Colonic mucosa (tissue), 4 donors: ENCODE data around the gene RPRML. TPM values are rescaled to one million over a fixed set of nuclear protein-coding genes. Genes with fewer than 3 reads are reported as not detected.

Source experiments
- DNase-seq: peaks from one replicate; pipeline ENCODE4 v3.0.0-alpha.2; 2020
- H3K27ac ChIP-seq: fragments of 200-600 bp; one replicate; pipeline ENCODE4 v1.8.0; 2021
- H3K27me3 ChIP-seq: fragments of 200-600 bp; one replicate; pipeline ENCODE4 v1.8.0; 2021
- H3K36me3 ChIP-seq: fragments of 200-600 bp; one replicate; pipeline ENCODE4 v1.8.0; 2021
- H3K4me1 ChIP-seq: fragments of 200-600 bp; one replicate; pipeline ENCODE4 v1.8.0; 2021; ENCODE audit warnings: mild to moderate bottlenecking
- H3K4me3 ChIP-seq: fragments of 200-600 bp; one replicate; pipeline ENCODE4 v1.8.0; 2021
- H3K9ac ChIP-seq, 2 donors: one replicate each; pipeline ENCODE4 v1.7.0; 2013; ENCODE audit warnings: control low read depth in 2 of 2, low read depth in 2 of 2, low read length in 2 of 2
- H3K9me3 ChIP-seq: fragments of 200-600 bp; one replicate; pipeline ENCODE4 v1.8.0; 2021
- intact Hi-C: fragments of 100-400 bp; cut with DNase I; formaldehyde crosslinking; loops from one replicate; pipeline ENCODE4 v1.14.1; 2022
- total RNA-seq, 2 donors: library from RNA; stranded (reverse); fragmentation: NEBNext Ultra II Directional in 1 of 2; extraction: Animal tissue kit (Norgen Biotek cat#: 25700) in 1 of 2; gene quantifications; one replicate each; pipeline ENCODE4 v1.2.1, GENCODE V29; 2021
- TF ChIP-seq, protein P1 (sequence below): fragments of 200-600 bp; IDR thresholded peaks from one replicate; pipeline ENCODE4 v1.8.0; 2022; ENCODE audit warnings: antibody characterized with exemption, mild to moderate bottlenecking
- donor health status: healthy.
- donor health status: DM: no; HTN: no; CAD: no.
- donor health status: DM: no; HTN: no; CAD: no.

RPRML gene
- total RNA-seq, 2 donors from 2014 or later: not detected

DNA sequence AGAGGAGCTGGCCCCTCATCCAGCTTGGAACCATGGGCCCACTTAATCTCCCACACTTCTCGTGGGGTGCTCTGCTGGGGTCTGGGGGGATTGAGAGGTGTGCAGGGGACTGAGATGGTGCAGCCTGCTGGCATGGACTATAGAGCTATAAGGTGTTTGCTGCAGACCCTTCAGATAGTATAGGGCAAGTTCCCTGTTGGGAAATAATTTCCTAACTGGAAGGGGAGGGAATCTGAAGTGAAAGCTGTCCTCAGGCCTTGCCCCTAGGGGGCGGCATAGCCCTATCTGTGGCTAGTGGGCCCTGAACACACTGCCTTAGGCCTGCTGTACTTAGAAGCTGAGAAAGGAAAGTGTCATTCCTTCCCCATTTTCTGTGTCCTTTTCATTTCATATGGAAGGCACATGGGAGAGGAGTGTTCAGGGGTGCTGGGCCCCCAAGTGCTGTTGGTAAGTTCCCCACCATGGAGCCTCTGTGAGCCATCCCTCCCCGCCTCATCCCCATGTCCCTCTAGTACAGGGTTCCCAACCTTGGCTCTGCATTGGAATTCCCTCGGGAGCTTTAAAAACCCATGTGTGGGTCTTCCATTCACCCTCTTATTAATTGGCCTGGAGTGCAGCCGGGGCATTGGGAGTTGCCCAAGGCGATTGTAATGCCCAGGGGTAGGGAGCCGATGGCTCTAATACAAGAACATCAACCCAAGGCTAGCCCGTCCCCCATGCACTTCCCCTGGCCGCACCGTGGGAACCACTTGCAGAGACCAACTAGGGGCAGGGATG, 36.4 kb downstream of the RPRML start:
- no peaks in the 10 kb centered on the region for H3K4me1 ChIP-seq
- peaks cover 9% of the 10 kb centered on the region for H3K36me3 ChIP-seq
- no peak overlapping the region for H3K27ac ChIP-seq
- no peak overlapping the region for H3K9ac ChIP-seq
- TF ChIP-seq, protein P1, sequence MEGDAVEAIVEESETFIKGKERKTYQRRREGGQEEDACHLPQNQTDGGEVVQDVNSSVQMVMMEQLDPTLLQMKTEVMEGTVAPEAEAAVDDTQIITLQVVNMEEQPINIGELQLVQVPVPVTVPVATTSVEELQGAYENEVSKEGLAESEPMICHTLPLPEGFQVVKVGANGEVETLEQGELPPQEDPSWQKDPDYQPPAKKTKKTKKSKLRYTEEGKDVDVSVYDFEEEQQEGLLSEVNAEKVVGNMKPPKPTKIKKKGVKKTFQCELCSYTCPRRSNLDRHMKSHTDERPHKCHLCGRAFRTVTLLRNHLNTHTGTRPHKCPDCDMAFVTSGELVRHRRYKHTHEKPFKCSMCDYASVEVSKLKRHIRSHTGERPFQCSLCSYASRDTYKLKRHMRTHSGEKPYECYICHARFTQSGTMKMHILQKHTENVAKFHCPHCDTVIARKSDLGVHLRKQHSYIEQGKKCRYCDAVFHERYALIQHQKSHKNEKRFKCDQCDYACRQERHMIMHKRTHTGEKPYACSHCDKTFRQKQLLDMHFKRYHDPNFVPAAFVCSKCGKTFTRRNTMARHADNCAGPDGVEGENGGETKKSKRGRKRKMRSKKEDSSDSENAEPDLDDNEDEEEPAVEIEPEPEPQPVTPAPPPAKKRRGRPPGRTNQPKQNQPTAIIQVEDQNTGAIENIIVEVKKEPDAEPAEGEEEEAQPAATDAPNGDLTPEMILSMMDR: peak; percentile 76
- intact Hi-C loops: loop anchor here (2.0 to 5.0 kb wide), 2 partner anchors 58 to 100 kb away; no protein-coding TSS in a partner anchor
- peak; percentile 71 for DNase-seq
- no peaks in the 10 kb centered on the region for H3K27me3 ChIP-seq
- H3K4me3 ChIP-seq: no peak overlapping the region
- H3K9me3 ChIP-seq: no peaks in the 10 kb centered on the region

DNA sequence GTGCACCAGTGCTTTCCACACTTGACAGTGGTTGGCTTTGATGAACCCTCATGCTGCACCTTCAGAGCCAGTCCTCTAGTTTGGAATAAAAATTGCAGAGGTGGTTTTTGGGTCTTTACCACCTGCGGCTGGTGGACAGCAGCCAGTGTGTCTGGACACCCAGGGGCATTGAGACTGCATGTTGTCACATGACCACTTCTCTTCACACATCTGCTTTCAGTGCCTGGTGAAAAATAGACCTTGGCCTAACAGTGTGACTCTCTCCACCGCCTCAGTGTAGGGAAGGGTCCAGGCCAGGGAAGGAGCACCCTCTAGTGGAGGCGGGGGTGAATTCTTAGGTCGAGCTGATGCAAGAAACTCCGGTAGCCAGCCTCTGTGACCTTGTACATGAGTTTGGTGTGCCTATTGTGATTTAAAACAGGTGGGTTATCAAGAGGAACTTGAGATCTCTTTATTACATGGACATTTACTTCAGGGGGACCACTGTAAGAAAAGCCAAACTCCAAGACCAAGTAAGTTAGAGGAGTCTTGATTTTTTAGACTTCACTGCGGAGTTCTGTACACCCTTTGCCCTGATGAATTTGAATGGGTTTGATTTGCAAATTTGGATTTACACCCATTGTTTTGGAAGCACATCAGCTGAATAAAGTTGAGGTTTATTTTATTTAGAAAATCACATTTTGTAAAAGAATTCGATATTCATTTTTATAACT, 38.2 kb downstream of the RPRML start:
- peak; percentile 74 for DNase-seq
- no peak overlapping the region for H3K27ac ChIP-seq
- TF ChIP-seq, protein P1: peak; percentile 80
- peaks cover 9% of the 10 kb centered on the region for H3K36me3 ChIP-seq
- intact Hi-C loops: loop anchor here (5.0 kb wide), 1 partner anchor 99 kb away; no protein-coding TSS in a partner anchor
- H3K9me3 ChIP-seq: no peaks in the 10 kb centered on the region
- H3K27me3 ChIP-seq: no peaks in the 10 kb centered on the region
- H3K9ac ChIP-seq: no peak overlapping the region
- no peak overlapping the region for H3K4me3 ChIP-seq
- H3K4me1 ChIP-seq: no peaks in the 10 kb centered on the region

DNA sequence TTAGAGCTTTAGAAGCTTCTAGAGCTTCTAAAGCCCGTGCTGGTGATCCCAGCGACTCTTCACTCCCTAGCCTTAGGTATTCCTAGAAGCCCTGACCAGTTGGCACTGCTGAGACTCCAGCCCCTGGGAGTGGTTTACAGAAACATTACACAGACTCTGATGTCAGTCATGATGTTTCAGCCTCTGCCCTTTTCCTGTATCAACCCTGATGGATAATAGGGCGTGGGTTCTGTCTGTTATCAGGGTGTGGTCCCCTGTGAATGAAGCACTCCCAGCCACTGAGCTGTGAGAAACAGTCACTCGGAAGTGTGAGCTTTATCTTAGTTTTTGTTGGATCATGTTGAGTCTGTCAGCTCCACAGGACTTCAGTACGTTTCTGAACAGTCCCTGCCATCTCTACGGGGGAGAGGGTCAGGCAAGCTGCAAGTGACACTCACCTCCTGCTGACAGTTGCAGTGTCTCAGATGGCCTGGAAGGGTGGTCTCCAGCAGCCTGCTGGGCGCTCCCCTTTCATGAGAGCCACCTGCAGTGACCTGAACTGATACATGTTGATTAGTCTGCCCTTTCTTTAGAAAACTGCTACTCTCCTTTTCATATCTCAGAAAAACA, 43.3 kb downstream of the RPRML start:
- Histone ChIP-seq H3K4me3 (no peak overlapping the region), H3K27ac (peak overlapping the region; percentile 34), H3K4me1 (no peaks in the 10 kb centered on the region), H3K9me3 (no peaks in the 10 kb centered on the region), H3K27me3 (no peaks in the 10 kb centered on the region), H3K36me3 (peaks cover 18% of the 10 kb centered on the region), H3K9ac (no peak overlapping the region)
- DNase-seq: no peak
- intact Hi-C loops: no loop called here
- TF ChIP-seq, protein P1: no peak

DNA sequence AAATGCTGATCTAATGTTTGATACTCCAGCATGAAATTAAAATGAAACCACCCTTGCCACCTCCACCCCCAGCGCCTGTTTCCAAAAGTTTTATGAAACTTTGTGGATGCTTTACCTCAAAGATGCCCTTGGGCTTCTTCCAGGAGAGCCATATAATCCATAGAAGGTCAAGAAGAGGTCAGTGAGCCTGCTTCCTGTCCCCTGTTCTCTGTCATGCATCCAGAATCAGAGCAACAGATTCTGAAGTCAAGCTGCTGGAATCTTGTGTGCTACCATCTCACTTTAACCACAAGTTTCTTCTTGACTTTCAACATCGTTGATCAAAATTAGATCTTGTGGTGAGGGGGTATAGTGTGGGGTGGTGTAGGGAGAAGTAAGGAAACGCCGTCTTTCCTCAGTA, 47.5 kb downstream of the RPRML start:
- Histone ChIP-seq H3K9ac (no peak overlapping the region), H3K9me3 (no peaks in the 10 kb centered on the region), H3K27ac (no peak overlapping the region), H3K27me3 (no peaks in the 10 kb centered on the region), H3K36me3 (peaks cover 10% of the 10 kb centered on the region), H3K4me1 (no peaks in the 10 kb centered on the region), H3K4me3 (no peak overlapping the region)
- intact Hi-C loops: no loop called here
- TF ChIP-seq, protein P1: no peak
- no peak for DNase-seq

DNA sequence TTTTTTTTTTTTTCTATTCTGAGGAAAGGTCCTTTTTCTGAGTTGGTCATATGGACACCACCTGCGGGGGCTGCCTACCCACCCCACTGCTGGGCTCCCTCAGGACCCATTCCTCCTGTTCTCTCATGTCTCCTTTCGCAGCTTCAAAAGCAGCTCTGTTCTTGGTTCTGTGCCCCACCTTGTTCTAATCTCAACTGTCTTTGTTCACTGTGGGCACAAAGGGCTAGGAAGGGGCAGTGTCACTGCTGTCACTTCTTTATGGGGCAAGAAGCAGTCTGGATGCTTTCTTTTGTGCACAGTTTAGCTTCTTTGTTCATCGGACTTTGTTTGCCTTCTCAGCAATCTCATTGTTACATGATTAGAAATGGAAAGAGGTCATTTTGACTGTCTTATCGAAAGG, 49.0 kb downstream of the RPRML start:
- H3K9me3 ChIP-seq: no peaks in the 10 kb centered on the region
- intact Hi-C loops: no loop called here
- no peaks in the 10 kb centered on the region for H3K4me1 ChIP-seq
- H3K27me3 ChIP-seq: no peaks in the 10 kb centered on the region
- no peak overlapping the region for H3K4me3 ChIP-seq
- H3K27ac ChIP-seq: no peak overlapping the region
- peaks cover 10% of the 10 kb centered on the region for H3K36me3 ChIP-seq
- DNase-seq: no peak
- no peak overlapping the region for H3K9ac ChIP-seq
- TF ChIP-seq, protein P1: no peak
